Transverse colon (tissue), 4 donors: ENCODE data around the gene ASAP3. TPM values are rescaled to one million over a fixed set of nuclear protein-coding genes. Genes with fewer than 3 reads are reported as not detected.

Source experiments
- DNase-seq: peaks from one replicate; pipeline ENCODE4 v3.0.0-alpha.2; 2019
- H3K27ac ChIP-seq, 4 donors: fragments of 200-600 bp; sonication (generic); 2 replicates each; pipeline ENCODE4 v1.5.1; 2016 to 2018; ENCODE audit warnings: inconsistent platforms in 4 of 4
- H3K27me3 ChIP-seq: fragments of 200-600 bp; sonication (generic); 2 replicates; pipeline ENCODE4 v1.5.1; 2017; ENCODE audit warnings: inconsistent platforms
- H3K36me3 ChIP-seq, 4 donors: fragments of 200-600 bp; sonication (generic); 2 replicates each; pipeline ENCODE4 v1.5.1; 2017 to 2019; ENCODE audit warnings: inconsistent platforms in 4 of 4
- H3K4me1 ChIP-seq, 4 donors: fragments of 200-600 bp; sonication (generic); 2 replicates each; pipeline ENCODE4 v1.5.1; 2017 to 2020; ENCODE audit warnings: inconsistent platforms in 4 of 4
- H3K4me3 ChIP-seq, 4 donors: fragments of 200-600 bp; sonication (generic); 1 replicate in 1 of 4; 2 replicates in 3 of 4; pipeline versions ENCODE4 v1.5.1 to v1.6.1; 2017 to 2019; ENCODE audit warnings: inconsistent platforms in 4 of 4
- H3K9me3 ChIP-seq, 2 donors: fragments of 200-600 bp; sonication (generic); 2 replicates each; pipeline ENCODE4 v1.5.1; 2017 to 2019; ENCODE audit warnings: inconsistent platforms in 2 of 2
- EP300 ChIP-seq: sonication (generic); formaldehyde crosslinking; IDR thresholded peaks from one replicate; pipeline ENCODE4 v1.6.1; 2017; ENCODE audit warnings: antibody characterized with exemption, low read depth
- POLR2A ChIP-seq: fragments of 450-650 bp; IDR thresholded peaks from one replicate; pipeline ENCODE4 v1.6.1; 2016; ENCODE audit warnings: antibody characterized with exemption, mild to moderate bottlenecking, moderate library complexity
- POLR2AphosphoS5 ChIP-seq, 3 donors: sonication (generic); formaldehyde crosslinking; IDR thresholded peaks; one replicate each; pipeline ENCODE4 v1.6.1; 2016; ENCODE audit warnings: antibody characterized with exemption in 3 of 3
- WGBS, 2 donors: methylation state at CpG; one replicate each; pipeline ENCODE4 v1.1.5; 2018; ENCODE audit warnings: low coverage in 1 of 2; 5-methylcytosine and 5-hydroxymethylcytosine counted together
- in situ Hi-C, 4 donors: fragments of 200-750 bp; cut with MboI; loops; one replicate each; pipeline versions ENCODE4 v1.15.0 to v1.15.1; 2017; ENCODE audit warnings: low sequenced_read_pairs in 3 of 4, low pct_ligation_motif_present in 1 of 4, low pct_unique_long_range_greater_than_20kb in 1 of 4
- intact Hi-C: fragments of 100-400 bp; cut with DNase I; formaldehyde crosslinking; loops from one replicate; pipeline ENCODE4 v1.15.1; 2023; ENCODE audit warnings: low total_unique reads
- total RNA-seq, 4 donors: library from RNA; depleted of rRNA; stranded (reverse); fragments of >200 nt; gene quantifications; one replicate each; pipeline ENCODE4 v1.1.0, GENCODE V29; 2016
- TF ChIP-seq, protein P1 (sequence below), 5 experiments: fragments of 200-600 bp in 3 of 5; fragments of 450-650 bp in 2 of 5; sonication (generic) in 3 of 5; IDR thresholded peaks; 1 replicate in 2 of 5; 2 replicates in 3 of 5; pipeline ENCODE4 v1.5.1; 2016 to 2017; ENCODE audit warnings: antibody characterized with exemption in 5 of 5, inconsistent platforms in 3 of 5, mild to moderate bottlenecking in 2 of 5, moderate library complexity in 1 of 5

Gene ASAP3
- total RNA-seq, 4 donors from 2014 or later, result 38.2 to 62.9 (median 48.3) TPM

DNA sequence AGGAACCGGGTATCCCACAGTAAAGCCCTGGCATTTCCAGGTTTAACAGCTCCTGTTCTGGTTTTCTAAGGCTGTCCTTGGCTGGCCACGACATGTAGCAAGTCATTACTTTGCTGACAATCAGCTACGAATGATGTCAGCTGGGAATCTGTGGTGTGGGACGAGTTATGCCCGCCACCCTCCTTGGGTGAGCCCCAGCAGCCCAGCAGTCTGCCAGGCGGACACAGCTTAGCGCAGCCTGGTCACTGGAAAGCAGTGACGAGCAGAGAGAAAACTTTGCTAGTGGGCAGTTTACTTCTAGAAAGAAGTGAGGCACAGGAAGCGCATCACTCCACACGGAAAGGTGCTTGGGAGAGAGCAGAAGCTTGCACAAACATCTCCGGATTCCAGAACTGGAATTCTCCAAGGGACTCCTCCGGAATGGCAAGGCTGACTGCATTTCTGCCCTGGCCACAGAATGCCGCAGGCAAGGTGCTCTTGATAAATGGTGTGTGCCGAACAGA, 98.8 kb downstream of the ASAP3 start:
- H3K27me3 ChIP-seq, result no peaks in the 10 kb centered on the region
- H3K4me1 ChIP-seq, result peaks cover 0 to 21% (median 0%) of the 10 kb centered on the region in 4 donors
- 81 to 88% methylated on average over 4 to 14 of the region's 14 CpGs for WGBS, 2 donors
- H3K4me3 ChIP-seq, result no peak overlapping the region
- intact Hi-C loops, result no loop called here
- no peak for TF ChIP-seq EP300
- no peak for TF ChIP-seq POLR2AphosphoS5 (IDR thresholded peaks at IDR 0.05)
- TF ChIP-seq POLR2A, result no peak
- TF ChIP-seq, protein P1, sequence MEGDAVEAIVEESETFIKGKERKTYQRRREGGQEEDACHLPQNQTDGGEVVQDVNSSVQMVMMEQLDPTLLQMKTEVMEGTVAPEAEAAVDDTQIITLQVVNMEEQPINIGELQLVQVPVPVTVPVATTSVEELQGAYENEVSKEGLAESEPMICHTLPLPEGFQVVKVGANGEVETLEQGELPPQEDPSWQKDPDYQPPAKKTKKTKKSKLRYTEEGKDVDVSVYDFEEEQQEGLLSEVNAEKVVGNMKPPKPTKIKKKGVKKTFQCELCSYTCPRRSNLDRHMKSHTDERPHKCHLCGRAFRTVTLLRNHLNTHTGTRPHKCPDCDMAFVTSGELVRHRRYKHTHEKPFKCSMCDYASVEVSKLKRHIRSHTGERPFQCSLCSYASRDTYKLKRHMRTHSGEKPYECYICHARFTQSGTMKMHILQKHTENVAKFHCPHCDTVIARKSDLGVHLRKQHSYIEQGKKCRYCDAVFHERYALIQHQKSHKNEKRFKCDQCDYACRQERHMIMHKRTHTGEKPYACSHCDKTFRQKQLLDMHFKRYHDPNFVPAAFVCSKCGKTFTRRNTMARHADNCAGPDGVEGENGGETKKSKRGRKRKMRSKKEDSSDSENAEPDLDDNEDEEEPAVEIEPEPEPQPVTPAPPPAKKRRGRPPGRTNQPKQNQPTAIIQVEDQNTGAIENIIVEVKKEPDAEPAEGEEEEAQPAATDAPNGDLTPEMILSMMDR (IDR thresholded peaks at IDR 0.05), result no peak
- peak overlapping the region in 1 of 4 donors; percentile 17 for H3K27ac ChIP-seq
- no peak for DNase-seq
- in situ Hi-C loops, result no loop called here
- H3K36me3 ChIP-seq, result peaks cover 0 to 11% (median 4%) of the 10 kb centered on the region in 4 donors
- no peaks in the 10 kb centered on the region for H3K9me3 ChIP-seq

DNA sequence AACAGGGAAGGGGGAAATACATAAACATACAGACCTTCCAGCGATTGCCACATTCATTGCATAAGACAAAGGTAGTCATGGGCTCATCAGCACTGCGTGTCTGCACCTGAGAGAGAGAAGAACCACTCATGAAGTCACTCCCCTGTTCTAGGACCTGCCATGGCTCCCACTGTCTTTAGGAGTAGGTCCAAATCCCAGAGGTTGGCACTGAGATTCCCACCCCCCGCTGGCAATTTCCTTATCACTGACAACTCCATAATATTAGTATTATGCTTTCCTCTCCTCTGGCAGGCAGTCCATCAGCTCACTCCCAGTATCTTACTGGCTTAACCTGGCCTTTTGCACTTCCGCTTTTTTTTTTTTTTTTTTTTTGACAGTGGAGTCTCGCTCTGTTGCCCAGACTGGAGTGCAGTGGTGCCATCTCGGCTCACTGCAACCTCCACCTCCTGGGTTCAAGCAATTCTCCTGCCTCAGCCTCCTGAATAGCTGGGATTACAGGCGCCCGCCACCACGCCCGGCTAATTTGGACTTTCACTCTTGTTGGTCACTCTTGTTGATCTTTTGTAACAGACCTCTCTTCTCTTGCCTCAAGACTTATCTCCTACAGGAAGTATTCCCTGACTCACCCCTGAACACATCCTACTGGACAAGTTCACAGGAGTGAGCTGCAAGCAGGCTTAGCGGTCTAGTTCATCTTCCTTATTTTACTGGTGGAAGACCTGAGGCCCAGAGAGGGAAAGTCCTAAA, 99.5 kb downstream of the ASAP3 start:
- intact Hi-C loops, result no loop called here
- DNase-seq, result peak; percentile 41
- Histone ChIP-seq H3K9me3 (no peaks in the 10 kb centered on the region), H3K27ac (peak overlapping the region in 2 of 4 donors; percentile 19 to 39), H3K4me1 (peaks cover 0 to 21% (median 0%) of the 10 kb centered on the region in 4 donors), H3K27me3 (no peaks in the 10 kb centered on the region), H3K4me3 (no peak overlapping the region), H3K36me3 (peaks cover 0 to 11% (median 4%) of the 10 kb centered on the region in 4 donors)
- no peak for TF ChIP-seq EP300
- no peak for TF ChIP-seq POLR2A
- TF ChIP-seq POLR2AphosphoS5 (IDR thresholded peaks at IDR 0.05), result no peak
- TF ChIP-seq, protein P1 (IDR thresholded peaks at IDR 0.05), result no peak
- in situ Hi-C loops, result no loop called here
- WGBS, 2 donors, result 72 to 78% methylated on average over 5 to 11 of the region's 11 CpGs

DNA sequence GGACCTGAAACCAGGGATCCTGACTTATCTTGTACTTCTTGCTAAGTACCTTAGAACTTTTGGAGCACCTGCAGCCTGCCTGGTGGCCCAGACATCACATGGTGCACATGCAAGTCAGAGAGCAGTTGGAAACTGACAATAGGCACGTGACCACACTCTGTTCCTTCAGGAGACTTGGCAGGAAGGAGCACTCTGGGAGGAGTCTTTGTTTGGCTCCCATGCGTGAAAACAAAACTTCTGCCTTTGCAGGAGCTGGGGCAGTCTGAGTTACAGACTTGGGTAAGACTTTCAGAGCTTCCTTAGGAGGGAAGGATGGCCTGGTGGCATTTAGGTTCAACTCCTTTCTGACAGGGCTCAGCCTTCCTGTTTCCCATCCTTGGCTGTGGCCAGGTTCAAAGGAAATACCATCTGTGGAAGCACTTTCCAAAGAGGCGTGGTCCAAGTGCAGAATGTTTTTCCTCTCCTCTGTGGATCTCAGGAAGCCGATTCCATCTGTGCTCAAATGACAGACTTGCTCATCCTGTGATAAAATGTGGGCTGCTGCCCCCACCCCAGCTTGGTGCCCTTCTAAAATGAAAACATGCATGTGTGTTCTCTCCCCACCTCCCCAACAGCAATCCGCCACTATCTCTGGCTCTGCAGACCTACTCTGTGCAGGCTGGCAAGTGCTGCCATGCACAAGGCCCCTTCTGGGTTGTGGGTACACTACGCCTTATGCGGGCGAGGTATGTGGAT, 100.2 kb downstream of the ASAP3 start:
- H3K27ac ChIP-seq, result peak overlapping the region in 3 of 4 donors; percentile 16 to 39 (median 19)
- intact Hi-C loops, result no loop called here

DNA sequence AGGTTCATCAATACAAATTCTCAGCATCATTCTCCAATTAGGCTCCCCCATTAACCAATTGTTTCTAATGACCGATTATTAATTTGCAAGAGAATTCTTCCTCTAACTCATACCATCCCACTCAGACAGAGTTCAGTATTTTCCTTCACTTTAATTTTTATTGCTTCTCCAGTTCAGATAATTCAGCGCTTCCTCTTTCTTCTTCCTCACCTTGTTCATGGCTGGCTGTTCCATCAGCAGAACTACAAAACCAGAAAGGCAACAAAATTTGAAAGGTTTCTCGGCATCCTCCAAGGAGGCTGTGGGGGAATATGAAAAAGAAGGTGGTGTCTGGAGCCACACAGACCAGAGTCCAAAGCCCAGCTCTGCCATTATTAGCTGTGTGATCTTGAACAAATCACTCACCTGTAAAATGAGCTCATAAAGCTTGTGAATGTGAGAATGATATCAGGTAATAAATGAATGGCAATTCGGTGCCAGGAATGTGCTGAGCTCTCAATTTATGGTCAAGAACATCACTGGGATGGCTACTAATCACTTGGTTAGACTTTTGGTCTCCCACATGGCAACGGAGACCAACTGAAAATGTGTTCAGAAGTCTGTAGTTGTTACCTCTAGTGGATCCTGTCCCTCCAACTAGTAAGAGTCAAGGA, 102.6 kb downstream of the ASAP3 start:
- WGBS, 2 donors, result 80 to 82% methylated on average over 4 to 5 of the region's 5 CpGs

More for the DNA sequence above, 100.2 kb downstream of the ASAP3 start:
- 77% methylated on average over 8 of the region's 8 CpGs; no CpG with 5 or more reads in 1 of the 2 donors for whole genome bisulfite sequencing, 2 donors
- in situ Hi-C loops, result no loop called here
- Histone ChIP-seq H3K36me3 (peaks cover 0 to 11% (median 4%) of the 10 kb centered on the region in 4 donors), H3K27me3 (no peaks in the 10 kb centered on the region), H3K4me1 (peaks cover 0 to 24% (median under 1%) of the 10 kb centered on the region in 4 donors), H3K4me3 (no peak overlapping the region), H3K9me3 (no peaks in the 10 kb centered on the region)
- no peak for TF ChIP-seq EP300
- DNase-seq, result no peak

More for the DNA sequence above, 102.6 kb downstream of the ASAP3 start:
- H3K9me3 ChIP-seq, result no peaks in the 10 kb centered on the region
- H3K27ac ChIP-seq, result no peak overlapping the region
- TF ChIP-seq, protein P1 (IDR thresholded peaks at IDR 0.05), result no peak
- TF ChIP-seq POLR2AphosphoS5 (IDR thresholded peaks at IDR 0.05), result no peak
- no peak for TF ChIP-seq POLR2A
- TF ChIP-seq EP300, result no peak
- intact Hi-C loops (no loop called here), in situ Hi-C loops (no loop called here)
- H3K36me3 ChIP-seq, result peaks cover 0 to 11% (median 4%) of the 10 kb centered on the region in 4 donors
- H3K4me3 ChIP-seq, result no peak overlapping the region
- no peak for DNase-seq
- H3K4me1 ChIP-seq, result peaks cover 2 to 45% (median 15%) of the 10 kb centered on the region in 4 donors
- H3K27me3 ChIP-seq, result no peaks in the 10 kb centered on the region
